HAP-1 (cell line): Measurements from ENCODE around the gene PRC1.

Experiments
- DNase-seq, 2 experiments: peaks; one replicate each; pipeline ENCODE4 v3.0.0-alpha.2; 2016 to 2020; ENCODE audit warnings: low spot score in 2 of 2
- H3K27me3 ChIP-seq: fragments of 250-450 bp; sonication (Bioruptor Pico); 2 replicates; pipeline ENCODE4 v1.5.1; 2020; ENCODE audit warnings: low read depth, mild to moderate bottlenecking, moderate library complexity
- H3K36me3 ChIP-seq: fragments of 250-450 bp; sonication (Bioruptor Pico); replicated peaks from 2 replicates; pipeline ENCODE4 v1.5.1; 2020; ENCODE audit warnings: mild to moderate bottlenecking
- H3K4me1 ChIP-seq: fragments of 250-450 bp; sonication (Bioruptor Pico); 2 replicates; pipeline ENCODE4 v1.5.1; 2020; ENCODE audit warnings: mild to moderate bottlenecking
- H3K4me3 ChIP-seq: fragments of 250-450 bp; sonication (Bioruptor Pico); 2 replicates; pipeline ENCODE4 v1.5.1; 2020; ENCODE audit warnings: mild to moderate bottlenecking, moderate library complexity
- H3K9me3 ChIP-seq: fragments of 250-450 bp; sonication (Bioruptor Pico); 2 replicates; pipeline ENCODE4 v1.5.1; 2020; ENCODE audit warnings: mild to moderate bottlenecking, moderate library complexity
- in situ Hi-C: fragments of 300-500 bp; cut with MboI; formaldehyde crosslinking; loops from 3 replicates; pipeline ENCODE4 v1.14.3; 2020; ENCODE audit warnings: low sequenced_read_pairs, inconsistent platforms, mixed read lengths

PRC1 gene

DNA sequence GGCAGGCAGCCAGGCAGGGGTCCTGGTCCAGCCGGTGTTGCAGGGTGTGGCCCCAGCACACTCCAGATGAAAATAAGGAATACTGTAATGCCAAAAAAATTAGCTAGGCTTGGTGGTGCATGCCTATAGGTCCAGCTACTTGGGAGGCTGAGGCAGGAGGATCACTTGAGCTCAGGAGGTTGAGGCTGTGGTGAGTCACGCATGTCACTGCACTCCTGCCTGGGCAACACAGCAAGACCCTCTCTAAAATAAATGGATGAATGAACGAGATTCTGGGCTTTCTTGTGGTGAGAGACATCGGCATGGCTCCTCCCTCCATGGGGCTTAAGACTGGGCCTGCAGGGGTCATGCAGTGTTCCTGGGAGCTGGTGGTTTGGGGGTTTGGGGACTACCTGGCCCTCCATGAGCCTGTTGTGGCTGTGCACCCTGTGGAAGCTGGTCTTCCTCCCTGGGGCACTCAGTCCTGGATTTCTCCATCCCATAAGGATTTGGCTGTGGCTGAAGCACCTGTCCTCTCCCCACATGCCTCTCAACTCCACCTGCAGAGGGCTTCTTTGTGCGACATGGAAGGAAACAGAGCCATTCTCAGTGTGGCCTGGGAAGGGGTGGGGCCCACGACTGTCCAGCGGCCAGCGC, 47.3 kb downstream of the PRC1 start:
- in situ Hi-C loops, result no loop called here
- H3K36me3 ChIP-seq, result peaks cover 66% of the 10 kb centered on the region

DNA sequence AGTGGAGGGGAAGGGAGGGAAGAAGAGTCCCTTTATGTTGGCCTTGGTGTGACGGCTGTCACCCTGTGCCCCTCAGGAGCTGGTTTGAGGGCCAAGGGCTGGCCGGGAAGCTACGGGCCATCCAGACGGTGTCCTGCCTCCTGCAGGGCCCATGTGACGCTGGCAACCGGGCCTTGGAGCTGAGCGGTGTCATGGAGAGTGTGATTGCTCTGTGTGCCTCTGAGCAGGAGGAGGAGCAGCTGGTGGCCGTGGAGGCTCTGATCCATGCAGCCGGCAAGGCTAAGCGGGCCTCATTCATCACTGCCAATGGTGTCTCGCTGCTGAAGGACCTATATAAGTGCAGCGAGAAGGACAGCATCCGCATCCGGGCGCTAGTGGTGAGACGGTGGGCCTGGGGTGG, 47.8 kb downstream of the PRC1 start:
- no peak overlapping the region for H3K4me3 ChIP-seq
- no peak for DNase-seq
- no peaks in the 10 kb centered on the region for H3K9me3 ChIP-seq
- H3K36me3 ChIP-seq, result peaks cover 68% of the 10 kb centered on the region
- H3K4me1 ChIP-seq, result no peaks in the 10 kb centered on the region
- H3K27me3 ChIP-seq, result no peaks in the 10 kb centered on the region
- in situ Hi-C loops, result no loop called here

More for the DNA sequence above, 47.3 kb downstream of the PRC1 start:
- H3K4me3 ChIP-seq, result no peak overlapping the region
- no peaks in the 10 kb centered on the region for H3K4me1 ChIP-seq
- no peak for DNase-seq
- no peaks in the 10 kb centered on the region for H3K9me3 ChIP-seq
- H3K27me3 ChIP-seq, result no peaks in the 10 kb centered on the region

DNA sequence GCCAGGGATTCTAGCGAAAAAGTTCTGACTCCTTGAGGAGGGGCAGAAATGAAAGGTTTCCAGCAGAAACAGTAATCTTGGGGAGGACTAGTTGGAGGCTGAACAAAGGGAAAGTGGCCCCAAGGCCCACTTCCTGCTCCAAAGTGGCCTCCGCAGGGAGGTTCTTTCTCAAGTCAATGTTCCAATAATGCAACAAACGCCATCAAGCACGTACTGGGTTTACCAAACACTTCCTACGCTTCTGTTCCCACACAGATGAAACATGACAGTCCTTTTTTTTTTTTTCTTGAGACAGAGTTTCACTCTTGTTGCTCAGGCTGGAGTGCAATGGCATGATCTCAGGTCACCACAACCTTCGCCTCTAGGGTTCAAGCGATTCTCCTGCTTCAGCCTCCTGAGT, 49.2 kb downstream of the PRC1 start:
- DNase-seq, result no peak
- Histone ChIP-seq H3K4me3 (no peak overlapping the region), H3K9me3 (no peaks in the 10 kb centered on the region), H3K27me3 (no peaks in the 10 kb centered on the region), H3K4me1 (no peaks in the 10 kb centered on the region), H3K36me3 (peaks cover 70% of the 10 kb centered on the region)
- in situ Hi-C loops, result no loop called here

DNA sequence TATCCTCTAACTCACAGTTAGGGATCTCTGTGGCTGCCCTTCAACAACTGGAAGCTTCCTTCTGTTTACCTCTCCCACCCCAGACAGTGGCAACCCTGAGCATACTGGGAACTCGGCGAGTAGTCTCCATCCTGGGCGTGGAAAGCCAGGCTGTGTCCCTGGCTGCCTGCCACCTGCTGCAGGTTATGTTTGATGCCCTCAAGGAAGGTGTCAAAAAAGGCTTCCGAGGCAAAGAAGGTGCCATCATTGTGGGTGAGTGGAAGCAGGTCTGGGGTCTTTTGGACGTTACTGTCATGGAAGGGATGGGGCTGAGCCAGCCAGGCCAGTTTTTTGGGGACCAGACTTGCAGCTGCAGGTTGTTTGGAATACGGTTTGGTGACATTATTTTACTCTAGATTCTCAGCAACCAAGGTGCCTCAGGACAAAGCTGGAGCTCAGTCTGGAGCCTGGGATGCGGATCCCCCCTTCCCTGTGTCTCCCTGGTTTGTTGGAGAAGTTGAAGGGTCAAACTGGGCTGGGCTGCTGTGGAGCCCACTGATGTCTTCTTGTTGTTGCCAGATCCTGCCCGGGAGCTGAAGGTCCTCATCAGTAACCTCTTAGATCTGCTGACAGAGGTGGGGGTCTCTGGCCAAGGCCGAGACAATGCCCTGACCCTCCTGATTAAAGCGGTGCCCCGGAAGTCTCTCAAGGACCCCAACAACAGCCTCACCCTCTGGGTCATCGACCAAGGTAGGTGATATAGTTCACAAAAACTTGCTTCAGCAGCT, 51.8 kb downstream of the PRC1 start:
- no peak for DNase-seq
- no peaks in the 10 kb centered on the region for H3K9me3 ChIP-seq
- peaks cover 73% of the 10 kb centered on the region for H3K36me3 ChIP-seq
- no peak overlapping the region for H3K4me3 ChIP-seq
- no peaks in the 10 kb centered on the region for H3K27me3 ChIP-seq
- no peaks in the 10 kb centered on the region for H3K4me1 ChIP-seq
- in situ Hi-C loops, result no loop called here

DNA sequence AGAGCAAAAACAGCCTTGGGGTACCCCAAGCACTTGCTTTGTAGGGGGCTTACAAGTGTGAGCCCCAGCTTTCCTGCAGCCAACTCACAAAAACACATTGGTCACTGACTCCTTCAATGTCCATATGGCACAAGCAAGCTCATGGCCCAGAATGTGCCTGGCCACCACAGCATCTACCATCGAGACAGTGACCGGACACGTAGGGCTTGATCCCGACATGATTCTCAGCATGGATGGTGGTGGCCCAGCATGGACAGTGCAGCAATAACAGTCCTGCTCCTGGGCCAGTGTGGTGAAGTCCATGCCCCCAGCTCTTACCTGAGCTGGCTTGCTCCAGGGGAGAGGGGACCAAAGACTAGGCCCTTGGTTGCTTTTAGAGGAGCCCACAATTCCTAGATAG, 53.3 kb downstream of the PRC1 start:
- peaks cover 66% of the 10 kb centered on the region for H3K36me3 ChIP-seq
- in situ Hi-C loops, result no loop called here

DNA sequence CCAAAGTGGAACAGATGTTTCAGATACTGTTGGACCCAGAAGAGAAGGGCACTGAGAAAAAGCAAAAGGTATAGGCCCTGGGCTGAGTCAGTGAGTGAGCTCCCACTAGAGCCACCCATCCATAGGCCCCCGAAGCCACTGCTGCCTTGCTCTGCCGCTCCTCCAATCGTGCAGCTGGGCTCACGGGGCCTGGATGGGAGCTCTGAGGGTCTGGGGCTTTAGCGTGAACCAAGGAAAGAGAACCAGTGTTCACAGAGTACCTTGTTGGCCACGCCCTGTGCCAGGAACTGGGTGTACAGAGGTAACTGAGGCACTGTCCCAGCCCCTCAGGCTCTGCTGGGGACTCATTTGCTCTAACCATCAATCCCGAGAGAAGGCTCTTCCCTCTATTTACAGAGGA, 54.6 kb downstream of the PRC1 start:
- peaks cover 54% of the 10 kb centered on the region for H3K36me3 ChIP-seq

More for the DNA sequence above, 53.3 kb downstream of the PRC1 start:
- Histone ChIP-seq H3K4me3 (no peak overlapping the region), H3K27me3 (no peaks in the 10 kb centered on the region), H3K9me3 (no peaks in the 10 kb centered on the region), H3K4me1 (peaks cover 9% of the 10 kb centered on the region)
- no peak for DNase-seq

DNA sequence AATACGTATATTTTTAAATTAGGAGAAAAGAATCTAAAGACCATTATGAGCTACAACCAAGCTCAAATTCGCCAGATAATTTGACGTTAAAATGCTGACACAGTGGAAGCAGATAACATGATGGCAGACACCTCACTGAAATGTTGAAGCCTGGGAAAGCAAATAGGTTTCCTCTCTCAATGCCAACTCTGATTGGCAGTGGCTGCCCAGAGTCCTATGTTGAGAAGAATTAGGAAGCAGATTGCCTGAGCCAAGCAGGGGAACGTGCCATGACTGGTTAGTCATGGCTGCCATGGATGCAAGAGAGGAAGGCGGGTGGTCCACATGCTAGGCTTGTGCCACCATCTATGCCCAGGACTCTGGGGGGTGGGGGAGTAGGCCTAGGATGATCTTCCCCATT, 56.1 kb downstream of the PRC1 start:
- in situ Hi-C loops, result no loop called here
- Histone ChIP-seq H3K4me3 (no peak overlapping the region), H3K27me3 (no peaks in the 10 kb centered on the region), H3K9me3 (no peaks in the 10 kb centered on the region), H3K36me3 (peaks cover 49% of the 10 kb centered on the region), H3K4me1 (peaks cover 20% of the 10 kb centered on the region)
- DNase-seq, result no peak

More for the DNA sequence above, 54.6 kb downstream of the PRC1 start:
- no peaks in the 10 kb centered on the region for H3K9me3 ChIP-seq
- no peak overlapping the region for H3K4me3 ChIP-seq
- H3K27me3 ChIP-seq, result no peaks in the 10 kb centered on the region
- peaks cover 12% of the 10 kb centered on the region for H3K4me1 ChIP-seq
- in situ Hi-C loops, result no loop called here
- DNase-seq, result no peak

DNA sequence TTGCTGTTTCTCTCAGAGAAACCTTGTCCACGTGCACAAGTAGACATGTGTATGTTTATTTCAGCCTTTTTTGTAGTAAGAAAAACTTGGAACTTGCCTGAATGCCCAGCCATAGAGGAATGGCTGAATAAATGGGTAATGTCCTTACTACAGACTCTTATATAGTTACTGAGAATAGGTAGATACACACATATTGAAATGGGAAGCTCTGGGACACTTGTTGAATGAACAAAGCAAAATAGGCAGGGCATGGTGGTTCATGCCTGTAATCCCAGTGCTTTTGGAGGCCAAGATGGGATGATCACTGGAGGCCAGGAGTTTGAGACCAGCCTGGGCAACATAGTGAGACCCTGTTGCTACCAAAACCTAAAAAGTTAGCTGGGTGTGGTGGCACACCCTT, 57.5 kb downstream of the PRC1 start:
- no peaks in the 10 kb centered on the region for H3K27me3 ChIP-seq
- no peak for DNase-seq
- no peaks in the 10 kb centered on the region for H3K9me3 ChIP-seq
- H3K4me1 ChIP-seq, result peaks cover 22% of the 10 kb centered on the region
- H3K4me3 ChIP-seq, result no peak overlapping the region
- peaks cover 37% of the 10 kb centered on the region for H3K36me3 ChIP-seq
- in situ Hi-C loops, result no loop called here

DNA sequence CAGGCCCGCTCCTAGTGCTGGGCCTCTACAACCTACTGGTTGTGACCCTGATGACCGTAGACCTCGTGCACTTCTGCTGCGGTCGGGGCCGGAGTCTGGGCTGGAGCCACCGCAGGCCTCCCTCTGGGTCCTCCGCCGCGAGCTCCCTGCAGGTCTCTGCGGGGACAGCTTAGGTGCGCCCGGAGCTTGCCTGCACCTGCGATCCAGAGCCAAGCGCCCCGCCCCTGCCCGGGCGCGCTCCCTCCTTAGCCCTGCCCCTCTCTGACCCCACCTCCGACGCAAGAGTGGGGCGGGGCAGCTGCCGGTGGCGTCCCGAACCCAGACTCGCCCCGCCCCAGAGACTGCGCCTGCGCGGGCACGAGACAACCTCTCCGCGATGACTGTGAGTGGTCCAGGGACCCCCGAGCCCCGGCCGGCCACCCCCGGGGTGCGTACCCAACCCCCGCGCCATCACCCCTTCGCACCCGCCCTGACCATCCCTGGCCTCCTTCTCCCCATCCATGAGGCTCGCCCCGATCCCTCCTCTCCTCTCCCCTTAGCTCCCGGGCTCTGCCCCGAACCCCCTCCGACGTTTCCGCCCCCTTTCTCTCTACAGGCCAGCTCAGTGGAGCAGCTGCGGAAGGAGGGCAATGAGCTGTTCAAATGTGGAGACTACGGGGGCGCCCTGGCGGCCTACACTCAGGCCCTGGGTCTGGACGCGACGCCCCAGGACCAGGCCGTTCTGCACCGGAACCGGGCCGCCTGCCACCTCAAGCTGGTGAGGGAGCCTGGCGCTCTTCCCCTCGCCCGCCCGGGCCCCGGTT, 59.2 kb downstream of the PRC1 start, which contains the start of gene UNC45A:
UNC45A (plus strand) TSS at position 337 of the 803 bp plus-strand sequence; CDS start at position 377, 40 bp downstream.
- in situ Hi-C loops, result no loop called here
- peak; percentile 82 to 96 for DNase-seq
- peaks cover 23% of the 10 kb centered on the region for H3K36me3 ChIP-seq
- H3K4me3 ChIP-seq, result peak within 1 kb of the TSS; percentile 67
- H3K4me1 ChIP-seq, result peaks cover 28% of the 10 kb centered on the region
- H3K27me3 ChIP-seq, result no peaks in the 10 kb centered on the region
- no peaks in the 10 kb centered on the region for H3K9me3 ChIP-seq

DNA sequence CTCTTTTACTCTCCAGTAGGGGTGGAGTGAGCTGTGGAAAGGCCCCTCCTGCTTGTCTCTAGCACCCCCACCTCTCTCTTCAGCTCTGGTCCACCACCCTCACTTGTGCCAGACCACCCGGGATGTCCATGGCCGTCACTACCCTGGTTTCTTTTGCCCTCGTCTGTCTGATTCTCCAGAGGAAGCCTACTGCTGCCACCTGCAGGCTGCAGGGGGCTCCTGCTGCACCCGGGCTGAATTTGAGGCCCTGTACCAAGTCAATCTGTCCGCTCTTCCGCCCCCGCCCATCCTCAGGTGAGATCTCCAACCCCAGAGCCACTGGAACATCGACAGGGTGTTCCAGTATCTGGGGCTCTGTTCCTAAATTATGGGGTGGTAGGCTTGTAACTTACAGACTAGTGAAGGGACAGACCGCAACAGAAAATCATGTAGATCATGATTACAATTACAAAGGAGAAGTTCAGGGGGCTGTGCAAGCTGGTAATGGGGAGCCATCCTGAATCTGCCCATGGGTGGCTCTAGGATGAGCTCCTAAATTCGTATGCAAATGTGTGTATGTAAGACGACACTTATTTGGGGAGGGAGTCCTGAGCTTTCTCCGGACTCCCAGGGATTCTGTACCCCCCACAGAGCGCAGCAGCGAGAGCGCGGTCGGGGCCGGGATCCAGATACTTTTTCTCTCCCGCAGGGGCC, 59.9 kb downstream of the PRC1 start:
- H3K9me3 ChIP-seq, result no peaks in the 10 kb centered on the region
- DNase-seq, result peak; percentile 82 to 92
- peaks cover 31% of the 10 kb centered on the region for H3K4me1 ChIP-seq
- in situ Hi-C loops, result no loop called here
- peak overlapping the region; percentile 67 for H3K4me3 ChIP-seq
- no peaks in the 10 kb centered on the region for H3K27me3 ChIP-seq
- peaks cover 15% of the 10 kb centered on the region for H3K36me3 ChIP-seq

DNA sequence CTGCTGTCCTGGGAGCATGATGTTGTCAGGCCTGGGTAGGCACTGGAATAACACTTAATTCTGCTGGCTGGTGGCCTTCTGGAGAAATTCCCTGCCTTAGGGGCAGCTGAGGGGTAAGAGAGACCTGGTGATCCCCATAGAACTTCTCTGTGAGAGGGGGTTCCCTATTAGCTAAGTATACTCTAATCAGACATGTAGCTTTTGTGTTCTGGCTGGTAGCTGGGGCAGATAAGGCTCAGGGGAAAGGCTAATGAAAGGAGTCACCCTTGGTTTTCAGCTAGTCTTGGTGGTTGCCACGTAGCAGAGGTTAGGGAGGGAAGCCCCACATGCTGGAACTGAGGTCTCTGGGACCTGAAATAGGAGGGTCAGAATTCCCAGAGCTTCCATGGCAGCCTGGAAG, 61.0 kb downstream of the PRC1 start:
- Histone ChIP-seq H3K4me1 (peaks cover 37% of the 10 kb centered on the region), H3K27me3 (no peaks in the 10 kb centered on the region), H3K36me3 (peaks cover 7% of the 10 kb centered on the region), H3K9me3 (no peaks in the 10 kb centered on the region), H3K4me3 (no peak overlapping the region)
- in situ Hi-C loops, result no loop called here
- no peak for DNase-seq

DNA sequence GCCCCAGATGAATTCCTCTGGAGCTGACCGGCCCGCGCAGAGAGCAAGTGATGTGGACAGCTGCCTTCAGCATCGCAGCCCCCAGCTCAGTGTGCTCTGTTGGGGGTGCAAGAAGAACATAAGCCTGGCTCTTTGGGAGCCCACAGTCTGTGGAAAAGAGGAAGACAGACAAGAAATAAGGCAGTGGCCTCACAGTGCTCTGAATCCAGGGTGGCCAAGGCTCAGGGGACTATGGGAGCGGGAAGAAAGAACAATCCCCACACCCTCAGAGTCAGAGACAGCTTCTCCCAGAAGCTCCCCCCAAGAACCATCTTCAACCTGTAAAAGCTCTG, 61.7 kb downstream of the PRC1 start:
- no peaks in the 10 kb centered on the region for H3K27me3 ChIP-seq
- H3K4me3 ChIP-seq, result peak overlapping the region; percentile 84
- no peaks in the 10 kb centered on the region for H3K9me3 ChIP-seq
- H3K4me1 ChIP-seq, result peaks cover 37% of the 10 kb centered on the region
- DNase-seq, result no peak
- in situ Hi-C loops, result no loop called here
- H3K36me3 ChIP-seq, result peaks cover under 1% of the 10 kb centered on the region; the same call in 1 of the 2 replicates

DNA sequence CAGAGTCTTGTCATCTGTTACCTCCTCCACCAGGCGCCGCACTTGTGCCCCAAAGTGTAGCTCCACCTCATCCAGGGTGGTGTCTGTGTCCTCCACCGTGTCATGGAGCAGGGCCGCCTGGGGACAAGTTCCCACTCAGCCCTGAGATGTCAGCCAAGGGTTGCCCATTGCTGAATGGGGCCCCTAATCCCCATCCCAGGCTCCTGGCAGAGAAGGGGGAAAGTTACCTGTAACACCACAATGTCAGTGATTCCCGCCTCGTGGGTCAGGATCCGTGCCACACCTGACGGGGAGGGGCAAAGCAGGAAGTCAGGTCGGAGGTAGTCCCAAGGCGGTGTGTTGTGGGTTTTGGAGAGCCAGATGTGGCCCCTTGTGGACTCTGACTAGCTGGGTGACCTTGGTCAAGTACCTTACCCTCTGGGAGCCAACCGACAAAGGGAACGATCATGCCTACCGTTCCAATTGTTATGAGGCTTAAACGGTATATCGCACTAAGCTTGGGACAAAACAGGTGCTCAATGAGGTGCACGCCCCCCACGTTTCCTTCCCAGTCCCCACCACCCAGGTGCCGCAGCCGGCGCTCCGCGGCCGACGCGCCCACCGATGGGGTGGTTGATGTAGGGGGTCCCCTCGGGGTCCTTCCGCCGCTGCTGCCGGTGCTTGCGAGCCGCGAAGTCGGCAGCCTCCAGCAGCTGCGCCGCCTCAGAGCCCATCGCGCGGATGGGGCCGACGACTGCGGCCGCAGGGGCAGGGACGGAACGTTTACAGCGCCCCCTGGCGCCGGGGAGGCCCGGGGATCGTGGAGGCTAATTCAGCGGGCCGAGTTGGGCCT, 62.3 kb downstream of the PRC1 start, which contains the start of gene HDDC3:
HDDC3 (minus strand) TSS at position 722 of the 832 bp plus-strand sequence; CDS start at position 713, 9 bp downstream.
- Histone ChIP-seq H3K36me3 (no peaks in the 10 kb centered on the region), H3K9me3 (no peaks in the 10 kb centered on the region), H3K4me1 (peaks cover 37% of the 10 kb centered on the region), H3K27me3 (no peaks in the 10 kb centered on the region), H3K4me3 (peak within 1 kb of the TSS; percentile 84)
- peak; percentile 86 to 95 for DNase-seq
- in situ Hi-C loops, result no loop called here
